ENCODE results near the gene MICOS13. TPM values are rescaled to one million over a fixed set of nuclear protein-coding genes. Genes with fewer than 3 reads are reported as not detected.

The MICOS13 gene
- total and polyA plus RNA-seq, 2 experiments from 2014 or later: 15.5 to 54.6 TPM

GRCh38 chr19:5703819-5704818 is 23.8 kb upstream of the MICOS13 start:
- Histone ChIP-seq H3F3A (replicated peaks; ENCODE audit: low read depth) (no peaks in the 10 kb centered on the region; the same call in 1 of the 2 replicates), H3K9me2 (ENCODE audit: insufficient read depth) (no peaks in the 10 kb centered on the region), H4K20me1 (replicated peaks; ENCODE audit: insufficient read depth) (peaks cover 7% of the 10 kb centered on the region; the same call in 1 of the 2 replicates), H3K36me3 (ENCODE audit: insufficient read depth) (peaks cover 18% of the 10 kb centered on the region; the same call in 1 of the 2 replicates), H2AFZ (no peak overlapping the region), H3K4me2 (no peak overlapping the region), H3K4me3 (no peak overlapping the region), H3K79me2 (replicated peaks; ENCODE audit: insufficient read depth) (no peaks in the 10 kb centered on the region), H3K27ac (ENCODE audit: low read depth) (no peak overlapping the region), H3K27me3 (ENCODE audit: insufficient read depth) (no peaks in the 10 kb centered on the region), H3K4me1 (ENCODE audit: insufficient read depth) (no peaks in the 10 kb centered on the region)
- ATAC-seq (no peak), DNase-seq (ENCODE audit: low spot score) (no peak)
- Mint-ChIP-seq H3K4me3 (no peak overlapping the region), H3K27ac (no peak overlapping the region), H3K36me3 (ENCODE audit: low read depth) (peaks cover 89% of the 10 kb centered on the region), H3K27me3 (ENCODE audit: insufficient read depth, low read depth, poor library complexity) (peaks cover 22% of the 10 kb centered on the region), H3K4me1 (no peaks in the 10 kb centered on the region; the same call in 2 of the 3 replicates), H3K9me3 (peaks cover 9% of the 10 kb centered on the region)
- no peak for TF ChIP-seq POLR2AphosphoS5 (IDR thresholded peaks at IDR 0.05; ENCODE audit: low read depth)
- no peak for TF ChIP-seq EZH2phosphoT487 (IDR thresholded peaks at IDR 0.05; ENCODE audit: unreplicated experiment)
- no peak for TF ChIP-seq REST (IDR thresholded peaks at IDR 0.05; ENCODE audit: unreplicated experiment)
- no peak for TF ChIP-seq JUNB (IDR thresholded peaks at IDR 0.05; ENCODE audit: unreplicated experiment)
- no peak for TF ChIP-seq NANOG (IDR thresholded peaks at IDR 0.05; ENCODE audit: borderline replicate concordance)
- no peak for TF ChIP-seq ZNF114 (CRISPR knock-in tag; IDR thresholded peaks at IDR 0.05)
- TF ChIP-seq CREB1 (CRISPR knock-in tag; IDR thresholded peaks at IDR 0.05; ENCODE audit: low read depth): no peak
- no peak for TF ChIP-seq EZH2 (IDR thresholded peaks at IDR 0.05; ENCODE audit: low read depth, unreplicated experiment)
- TF ChIP-seq ZNF462 (CRISPR knock-in tag; IDR thresholded peaks at IDR 0.05): no peak
- TF ChIP-seq CTCF (conservative IDR thresholded peaks at IDR 0.05; ENCODE audit: low read depth in 2 of 2): no peak

All from GM23338 (cell line).